GM06990 (cell line): ENCODE measurements around the gene GGA1.

ENCODE experiments used
- DNase-seq: peaks from one replicate; pipeline ENCODE4 v3.0.0-alpha.2; 2011; ENCODE audit not compliant: insufficient read length; ENCODE audit errors: extremely low read depth
- H3K27me3 ChIP-seq: replicated peaks from 2 replicates; pipeline ENCODE4 v1.6.0; 2011; ENCODE audit warnings: low read length; ENCODE audit not compliant: control insufficient read depth, insufficient read depth
- H3K36me3 ChIP-seq: 2 replicates; pipeline ENCODE4 v1.5.1; 2011; ENCODE audit warnings: low read length; ENCODE audit not compliant: control insufficient read depth, insufficient read depth
- H3K4me3 ChIP-seq: replicated peaks from 2 replicates; pipeline ENCODE4 v1.5.1; 2011; ENCODE audit warnings: low read depth, mild to moderate bottlenecking, control low read depth, low read length
- TF ChIP-seq, protein P1 (sequence below): IDR thresholded peaks from 2 replicates; pipeline ENCODE4 v1.5.1; 2011; ENCODE audit warnings: low read length, control low read depth, mild to moderate bottlenecking, inconsistent platforms; ENCODE audit not compliant: insufficient read depth, poor library complexity, severe bottlenecking

Gene GGA1

DNA sequence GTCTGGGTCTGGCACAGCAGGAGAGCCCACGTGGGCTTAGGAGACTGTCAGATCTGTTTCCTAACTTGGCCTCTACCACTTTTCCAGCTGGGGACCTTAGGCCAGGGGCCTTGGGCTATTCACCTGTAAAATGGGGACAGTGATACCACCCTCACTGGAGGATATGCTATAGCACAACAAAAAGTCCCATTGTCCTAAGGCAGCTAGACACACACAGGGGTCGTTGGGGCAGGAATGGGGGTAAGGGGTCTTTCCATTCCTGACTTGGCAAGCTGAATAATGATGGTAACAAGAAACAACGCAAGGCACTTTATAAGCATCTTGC is 28.3 kb downstream of the GGA1 start:
- Histone ChIP-seq H3K36me3 (peaks cover 2% of the 10 kb centered on the region), H3K27me3 (no peaks in the 10 kb centered on the region), H3K4me3 (no peak overlapping the region)
- DNase-seq, result no peak
- TF ChIP-seq, protein P1, sequence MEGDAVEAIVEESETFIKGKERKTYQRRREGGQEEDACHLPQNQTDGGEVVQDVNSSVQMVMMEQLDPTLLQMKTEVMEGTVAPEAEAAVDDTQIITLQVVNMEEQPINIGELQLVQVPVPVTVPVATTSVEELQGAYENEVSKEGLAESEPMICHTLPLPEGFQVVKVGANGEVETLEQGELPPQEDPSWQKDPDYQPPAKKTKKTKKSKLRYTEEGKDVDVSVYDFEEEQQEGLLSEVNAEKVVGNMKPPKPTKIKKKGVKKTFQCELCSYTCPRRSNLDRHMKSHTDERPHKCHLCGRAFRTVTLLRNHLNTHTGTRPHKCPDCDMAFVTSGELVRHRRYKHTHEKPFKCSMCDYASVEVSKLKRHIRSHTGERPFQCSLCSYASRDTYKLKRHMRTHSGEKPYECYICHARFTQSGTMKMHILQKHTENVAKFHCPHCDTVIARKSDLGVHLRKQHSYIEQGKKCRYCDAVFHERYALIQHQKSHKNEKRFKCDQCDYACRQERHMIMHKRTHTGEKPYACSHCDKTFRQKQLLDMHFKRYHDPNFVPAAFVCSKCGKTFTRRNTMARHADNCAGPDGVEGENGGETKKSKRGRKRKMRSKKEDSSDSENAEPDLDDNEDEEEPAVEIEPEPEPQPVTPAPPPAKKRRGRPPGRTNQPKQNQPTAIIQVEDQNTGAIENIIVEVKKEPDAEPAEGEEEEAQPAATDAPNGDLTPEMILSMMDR, result no peak

DNA sequence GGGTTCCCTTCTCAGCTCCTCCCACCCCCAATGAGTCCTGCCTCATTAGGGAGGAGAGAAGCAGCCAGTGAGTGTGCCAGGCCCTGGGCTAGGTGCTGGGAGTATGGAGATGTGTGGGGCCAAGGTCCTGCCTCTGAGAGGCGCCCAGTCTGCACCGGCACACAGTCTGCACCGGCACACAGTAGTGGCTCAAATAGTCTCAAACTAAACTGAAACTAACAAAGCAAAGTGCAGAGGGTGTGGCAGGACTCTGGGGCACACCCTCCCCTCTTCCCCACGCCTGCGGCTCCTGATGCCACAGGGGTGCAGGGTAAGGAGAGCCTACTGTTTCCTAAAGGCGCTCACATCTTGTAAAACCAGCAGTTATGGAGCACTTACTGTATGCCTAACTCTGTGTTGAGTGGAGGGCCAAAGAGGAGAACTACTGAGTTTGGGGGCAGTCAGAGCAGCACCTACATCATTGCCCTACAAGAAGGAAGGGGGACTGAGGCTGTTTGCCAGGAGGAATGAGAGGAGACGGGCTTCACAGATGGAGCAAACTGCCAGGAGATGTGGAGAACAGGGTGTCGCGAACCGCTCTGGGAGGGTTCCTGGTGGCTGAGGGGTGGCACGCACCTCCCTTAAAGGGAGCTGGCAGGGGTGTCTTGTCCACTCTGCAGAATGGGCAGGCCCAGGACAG is 29.9 kb downstream of the GGA1 start:
- TF ChIP-seq, protein P1, result no peak
- peak overlapping the region; percentile 83 for H3K4me3 ChIP-seq
- DNase-seq, result no peak
- no peaks in the 10 kb centered on the region for H3K27me3 ChIP-seq
- H3K36me3 ChIP-seq, result peaks cover 8% of the 10 kb centered on the region

DNA sequence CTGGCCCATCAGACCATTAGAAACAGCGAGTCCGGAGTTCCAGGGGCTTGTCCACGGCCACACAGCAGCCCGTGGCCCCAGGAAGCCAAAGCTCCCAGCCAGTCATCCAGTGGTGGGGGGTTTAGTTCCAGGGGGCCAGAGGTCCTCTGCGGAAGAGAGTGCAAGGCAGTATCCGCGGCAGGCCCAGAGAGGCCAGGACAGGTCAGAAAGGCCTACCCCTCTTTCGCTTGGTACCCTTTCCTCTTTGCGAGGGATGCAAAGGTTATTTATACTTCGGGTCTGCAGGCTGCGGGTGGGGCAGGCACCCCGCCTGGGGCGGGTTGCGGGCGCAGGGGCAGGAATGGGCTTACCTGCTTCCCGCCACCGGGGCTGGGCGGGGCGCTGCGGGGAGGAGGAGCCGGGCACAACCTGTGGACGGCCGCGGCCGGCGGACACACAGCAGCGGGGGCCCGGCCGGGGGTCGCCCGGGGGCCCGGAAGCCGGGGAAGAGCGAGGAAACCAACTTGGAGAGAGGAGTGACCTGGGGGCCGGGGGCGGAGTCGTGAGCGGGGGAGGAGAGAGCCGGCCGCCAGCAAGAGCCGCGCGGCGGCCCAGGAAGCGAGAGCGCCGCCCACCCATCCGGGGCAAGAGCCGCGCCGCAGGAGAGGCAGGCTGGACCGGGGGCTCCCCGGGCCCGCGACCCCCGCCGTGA is 30.6 kb downstream of the GGA1 start, which contains the start of gene SH3BP1:
Gene SH3BP1 (plus strand): TSS at position 600 of the 691 bp plus-strand sequence. CDS start 119 bp downstream, outside the sequence.
- peaks cover 12% of the 10 kb centered on the region for H3K36me3 ChIP-seq
- TF ChIP-seq, protein P1, result no peak
- peak within 1 kb of the TSS; percentile 83 for H3K4me3 ChIP-seq
- no peaks in the 10 kb centered on the region for H3K27me3 ChIP-seq
- DNase-seq, result peak; percentile 70

DNA sequence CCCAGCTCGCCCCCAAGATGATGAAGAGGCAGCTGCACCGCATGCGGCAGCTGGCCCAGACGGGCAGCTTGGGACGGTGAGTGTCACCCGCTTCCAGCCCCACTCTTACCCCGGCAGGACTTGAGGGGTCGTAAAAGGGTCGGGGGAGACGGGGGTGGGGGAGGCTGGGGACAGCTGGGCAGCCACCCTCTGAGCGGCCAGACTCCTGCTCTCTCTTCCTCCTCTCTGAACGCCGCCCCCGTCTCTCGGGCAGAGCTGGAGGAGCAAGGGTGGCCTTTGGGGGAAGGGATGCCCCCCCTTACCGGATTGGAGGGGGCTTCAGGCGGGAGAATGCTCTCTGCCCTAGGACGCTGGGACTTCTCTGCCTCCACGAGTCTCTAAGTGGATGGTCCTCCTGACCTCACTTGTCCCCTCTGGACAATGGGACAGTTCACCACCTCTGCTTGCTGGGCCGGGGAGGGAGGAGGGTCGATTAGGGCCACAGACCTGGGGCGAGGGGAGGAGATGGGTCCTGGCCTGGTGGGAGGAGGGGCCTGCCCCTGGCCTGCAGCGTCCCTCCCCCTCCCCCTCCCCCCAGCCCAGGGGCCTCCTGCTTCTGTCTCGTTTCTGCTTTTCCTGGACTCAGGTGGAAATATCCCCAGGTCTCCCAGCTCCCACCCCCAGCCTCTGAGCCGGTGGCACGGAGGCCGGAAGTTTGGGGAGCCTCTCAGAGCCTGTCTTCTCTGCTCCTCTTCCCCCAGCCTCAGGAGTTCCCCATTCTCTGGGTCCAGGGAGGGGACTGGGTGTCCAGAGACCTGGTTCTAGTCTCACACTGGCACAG is 31.3 kb downstream of the GGA1 start:
- Histone ChIP-seq H3K4me3 (peak overlapping the region; percentile 83), H3K27me3 (no peaks in the 10 kb centered on the region), H3K36me3 (peaks cover 18% of the 10 kb centered on the region)
- TF ChIP-seq, protein P1, result no peak
- no peak for DNase-seq

DNA sequence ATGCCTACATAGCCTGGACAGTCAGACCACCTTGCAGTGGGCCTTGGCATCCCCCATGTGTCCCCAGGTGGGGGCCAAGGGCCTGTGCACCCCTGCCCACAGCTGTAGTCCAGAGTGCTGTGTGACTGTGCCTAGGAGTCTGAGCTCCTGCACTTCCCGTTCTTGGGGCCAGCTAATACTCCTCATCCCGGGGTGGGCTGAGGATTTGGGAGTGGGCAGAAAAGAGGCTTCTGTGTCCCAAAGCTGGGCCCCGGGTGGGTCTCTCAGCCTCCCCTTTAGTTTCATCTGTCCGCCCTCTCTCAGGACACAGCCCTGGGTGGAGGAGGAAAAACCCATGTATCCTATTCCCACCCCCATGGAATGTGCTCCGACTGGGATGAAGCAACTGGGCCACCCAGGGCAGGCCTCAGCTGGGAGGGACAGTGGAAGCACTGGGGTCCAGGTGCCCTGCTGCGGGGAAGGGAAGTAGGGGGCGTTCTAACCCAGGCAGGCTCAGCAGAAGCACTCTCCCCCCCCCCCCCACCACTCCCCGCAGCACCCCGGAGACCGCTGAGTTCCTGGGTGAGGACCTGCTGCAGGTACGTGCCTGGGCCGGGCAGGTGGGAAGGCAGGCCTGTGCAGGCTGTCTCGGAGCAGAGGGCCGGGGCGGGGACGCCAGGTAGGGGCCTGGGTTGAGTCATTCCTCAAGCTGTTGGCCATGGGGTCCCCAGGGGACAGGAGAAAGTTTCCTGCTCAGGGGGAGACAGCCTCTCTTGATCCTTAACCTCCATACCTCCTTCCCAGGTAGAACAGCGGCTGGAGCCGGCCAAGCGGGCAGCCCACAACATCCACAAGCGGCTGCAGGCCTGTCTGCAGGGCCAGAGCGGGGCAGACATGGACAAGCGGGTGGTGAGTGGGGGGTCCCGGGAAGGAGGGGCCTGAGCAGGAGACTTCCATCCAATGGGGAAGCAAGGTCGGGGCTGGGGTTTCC is 32.2 kb downstream of the GGA1 start:
- DNase-seq, result no peak
- Histone ChIP-seq H3K4me3 (peak overlapping the region; percentile 83), H3K27me3 (no peaks in the 10 kb centered on the region), H3K36me3 (peaks cover 24% of the 10 kb centered on the region)
- TF ChIP-seq, protein P1, result peak; percentile 28
